ENCODE data around the gene LENG8.
"Not testable (repeated sequence)": the region's sequence is repeated elsewhere in the genome, so short reads cannot be mapped to it uniquely, and the experiment has no call there.

LENG8 gene

DNA sequence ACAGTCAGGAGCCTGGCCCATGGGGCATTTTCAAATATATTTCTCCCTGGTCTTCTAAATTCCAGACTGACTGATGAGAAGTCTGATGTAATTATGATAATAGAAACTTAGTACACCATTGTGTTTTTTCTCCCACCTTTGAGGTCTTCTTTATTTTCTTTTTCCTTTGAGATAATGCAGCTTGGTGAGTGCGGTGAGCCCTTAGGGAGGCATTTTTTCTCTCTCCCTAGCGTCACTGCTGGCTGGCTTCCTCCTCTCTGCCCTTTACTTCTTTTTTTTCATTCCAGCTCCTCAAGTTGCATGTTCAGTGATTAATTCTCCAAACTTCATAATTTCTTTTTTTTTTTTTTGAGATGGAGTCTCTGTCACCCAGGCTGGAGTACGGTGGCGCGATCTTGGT lies 36.9 kb downstream of the LENG8 start:
- no peak for FAIRE-seq

DNA sequence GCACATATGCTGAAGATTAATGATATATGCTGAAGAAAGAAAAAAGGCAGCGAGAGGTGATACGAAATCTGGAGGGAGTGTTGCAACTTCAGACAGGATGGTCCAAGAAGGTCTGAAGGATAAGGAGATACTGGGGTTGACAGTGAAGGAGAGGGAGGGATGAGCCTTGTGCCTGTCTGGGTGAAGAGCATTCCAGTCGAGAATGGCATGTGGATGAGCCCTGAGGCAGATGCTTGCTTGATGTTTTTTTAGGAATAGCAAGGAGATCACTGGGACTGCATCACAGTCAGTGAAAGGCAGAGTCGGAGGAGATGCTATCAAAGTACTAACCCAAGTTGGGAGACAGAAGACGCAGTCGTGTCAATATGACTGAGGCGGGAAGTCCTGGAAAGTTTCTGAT lies 40.3 kb downstream of the LENG8 start:
- no peak for FAIRE-seq

DNA sequence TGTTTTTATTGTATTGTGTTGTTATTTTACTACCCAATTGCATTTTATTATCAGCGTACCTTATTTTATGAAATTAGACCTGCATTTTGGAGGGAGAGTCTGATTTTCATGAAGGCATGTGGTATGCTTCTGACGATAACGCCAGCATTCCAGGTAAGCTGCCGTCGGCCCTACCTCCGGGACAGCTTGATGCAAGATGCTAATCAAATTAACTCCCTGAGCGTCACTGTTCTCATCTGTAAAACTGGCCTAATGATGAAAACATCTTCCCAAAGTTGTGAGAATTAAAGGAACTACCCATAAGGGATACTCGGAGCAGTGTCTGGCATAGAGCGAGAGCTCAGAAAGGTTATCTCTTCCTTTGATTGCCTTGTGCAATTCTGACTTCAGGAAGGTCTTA lies 40.8 kb downstream of the LENG8 start:
- no peak for FAIRE-seq

DNA sequence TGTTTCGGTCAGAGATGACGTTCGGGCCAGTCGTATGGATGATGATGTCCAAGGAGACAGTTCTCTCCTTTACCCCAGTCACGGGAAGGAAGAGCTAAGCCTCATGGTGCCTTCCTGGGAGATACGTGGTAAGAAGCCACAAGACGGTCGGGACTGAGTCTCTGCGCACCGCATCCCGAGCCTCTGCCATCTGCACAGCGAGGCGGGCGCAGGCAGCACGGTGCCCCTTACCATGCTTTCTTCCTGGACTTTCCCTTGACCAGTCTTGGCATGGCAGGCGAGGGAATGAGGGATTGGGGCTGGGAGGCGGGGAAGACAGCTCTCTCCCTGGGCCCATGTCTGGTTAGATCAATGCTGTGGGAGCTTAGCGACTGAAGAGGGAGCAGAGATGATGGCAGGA lies 43.6 kb downstream of the LENG8 start:
- FAIRE-seq, result no peak

DNA sequence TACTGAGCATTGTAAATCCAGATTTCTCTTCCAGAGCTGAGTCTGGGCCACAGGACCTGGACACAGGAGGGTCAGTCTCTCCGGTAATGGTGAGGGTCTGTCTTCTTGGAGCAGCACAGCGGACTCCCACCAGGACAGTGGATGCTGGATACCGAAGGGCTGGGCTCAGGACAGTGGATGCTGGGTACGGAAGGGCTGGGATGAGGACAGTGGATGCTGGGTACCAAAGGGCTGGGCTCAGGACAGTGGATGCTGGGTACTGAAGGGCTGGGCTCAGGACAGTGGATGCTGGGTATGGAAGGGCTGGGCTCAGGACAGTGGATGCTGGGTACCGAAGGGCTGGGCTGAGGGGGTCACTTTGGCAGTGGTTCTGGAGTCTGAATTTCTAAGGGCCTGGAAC lies 44.1 kb downstream of the LENG8 start:
- not testable (repeated sequence) for FAIRE-seq

DNA sequence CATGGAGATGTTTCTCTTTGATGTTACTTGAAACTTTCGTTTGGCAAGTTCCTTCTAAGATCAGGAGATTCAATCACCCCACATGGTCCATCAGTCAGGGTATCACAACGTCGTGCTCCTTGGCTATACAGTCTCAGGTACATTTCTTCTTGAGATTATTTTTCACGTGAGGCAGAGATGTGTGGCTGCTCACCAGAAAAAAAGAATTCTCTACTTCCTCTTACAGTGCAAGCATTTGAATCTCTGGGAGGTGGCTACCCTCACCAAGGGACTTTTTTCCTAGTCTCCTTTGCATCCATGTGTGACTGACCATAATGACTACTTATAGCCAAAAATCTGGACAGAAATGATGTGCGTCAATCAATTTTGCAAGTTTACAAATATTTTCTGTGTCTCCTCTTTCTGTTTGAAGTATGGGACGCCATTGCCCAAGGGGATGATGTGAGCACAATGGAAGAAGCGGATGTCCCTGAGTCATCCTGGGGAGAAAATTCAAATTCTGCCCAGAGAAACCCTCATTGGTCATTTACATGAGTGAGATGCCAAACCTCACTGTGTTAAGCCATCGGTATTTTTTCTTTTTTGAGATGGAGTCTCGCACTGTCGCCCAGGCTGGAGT lies 45.1 kb downstream of the LENG8 start:
- FAIRE-seq, result no peak

DNA sequence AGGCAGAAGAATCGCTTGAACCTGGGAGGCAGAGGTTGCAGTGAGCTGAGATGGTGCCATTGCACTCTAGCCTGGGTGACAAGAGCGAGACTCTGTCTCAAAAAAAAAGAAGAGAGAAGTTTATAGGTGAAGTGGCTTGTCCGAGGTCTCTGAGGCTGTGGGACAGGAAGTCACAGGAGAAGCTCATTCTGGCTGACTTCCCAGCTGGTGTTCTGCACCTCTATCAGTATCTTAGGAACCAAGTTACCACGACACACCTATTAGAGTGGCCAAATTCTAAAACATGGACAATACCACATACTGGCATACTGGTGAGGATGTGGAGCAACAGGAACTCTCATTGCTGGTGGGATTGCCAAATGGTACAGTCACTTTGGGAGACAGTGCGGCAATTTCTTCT lies 46.3 kb downstream of the LENG8 start:
- FAIRE-seq, result not testable (repeated sequence)

DNA sequence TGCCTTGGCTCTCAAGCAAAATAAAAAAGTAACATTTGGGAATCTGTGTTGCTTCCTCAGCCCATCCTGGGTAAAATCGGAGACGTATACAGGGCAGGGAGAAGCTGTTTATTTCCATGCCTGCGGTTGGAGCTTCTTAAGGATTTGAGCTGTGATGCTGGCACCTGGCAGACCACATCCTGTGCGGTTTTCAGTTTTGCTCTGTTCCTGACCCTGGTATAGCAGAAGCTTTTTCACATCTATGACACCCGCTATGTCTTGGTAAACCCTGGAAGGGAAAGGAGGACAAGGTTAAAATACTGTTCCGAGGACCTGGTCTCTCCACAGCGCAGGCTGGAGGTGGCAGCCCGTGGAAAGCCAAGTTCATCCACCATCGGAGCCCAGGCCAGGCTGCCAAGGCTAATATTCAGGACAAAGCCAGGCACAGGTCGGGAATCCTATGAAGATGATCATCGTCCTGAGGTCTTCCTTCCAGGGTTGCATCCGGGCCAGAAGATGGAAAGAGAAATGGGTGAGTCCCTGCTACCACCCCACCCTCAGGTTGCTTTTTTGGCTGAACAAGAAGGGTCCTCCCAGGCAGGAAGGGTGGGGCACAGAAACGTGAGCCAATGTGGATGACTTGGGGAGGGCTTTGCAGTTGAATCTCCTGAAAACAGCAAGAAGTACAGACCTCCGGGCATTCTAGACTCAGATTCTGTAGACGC lies 48.9 kb downstream of the LENG8 start:
- FAIRE-seq, result not testable (repeated sequence)

DNA sequence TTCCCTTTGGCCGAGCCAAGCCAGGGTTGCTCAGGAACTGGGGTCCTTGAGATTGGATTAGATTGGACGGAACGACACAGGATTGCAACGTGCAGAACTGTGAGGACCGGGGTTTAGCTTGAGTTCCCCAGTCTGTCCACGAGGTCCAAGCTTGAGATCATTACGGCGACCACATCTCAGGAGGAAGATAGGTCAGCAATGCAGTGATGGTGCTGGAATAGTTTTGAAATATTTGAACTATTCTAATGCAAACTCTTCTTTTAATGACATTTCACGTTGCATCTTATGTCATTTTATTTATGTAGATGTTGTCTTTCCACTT lies 49.4 kb downstream of the LENG8 start:
- FAIRE-seq, result not testable (repeated sequence)

DNA sequence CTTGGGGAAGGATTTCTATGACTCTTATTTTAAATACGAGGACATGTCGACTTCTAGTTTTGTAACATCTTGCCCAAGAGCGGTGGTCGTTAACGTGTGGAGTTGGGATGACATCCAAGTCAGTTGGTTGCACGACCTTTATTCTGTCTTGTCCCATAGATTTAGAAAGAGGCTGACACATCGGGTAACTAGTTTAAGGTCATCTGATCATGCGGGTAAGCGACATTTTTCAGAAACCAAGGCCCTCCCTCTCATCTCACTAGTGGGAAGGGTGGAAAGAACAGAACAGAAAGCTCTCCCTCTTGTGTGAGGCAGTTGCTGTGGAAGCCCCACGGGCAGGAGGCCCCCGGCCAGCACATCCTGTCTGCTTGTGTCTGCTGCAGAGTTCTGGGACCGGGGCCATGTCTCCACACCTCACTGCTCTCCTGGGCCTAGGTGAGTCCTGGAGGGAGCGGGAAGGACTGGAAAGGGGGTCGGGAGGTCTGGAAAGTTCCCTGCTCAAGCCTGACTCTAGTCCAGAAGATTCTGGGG lies 53.6 kb downstream of the LENG8 start, which contains the start of gene LAIR2:
LAIR2 (plus strand) TSS at position 314 of the 531 bp plus-strand sequence; CDS start at position 402, 88 bp downstream.
- FAIRE-seq, result no peak

DNA sequence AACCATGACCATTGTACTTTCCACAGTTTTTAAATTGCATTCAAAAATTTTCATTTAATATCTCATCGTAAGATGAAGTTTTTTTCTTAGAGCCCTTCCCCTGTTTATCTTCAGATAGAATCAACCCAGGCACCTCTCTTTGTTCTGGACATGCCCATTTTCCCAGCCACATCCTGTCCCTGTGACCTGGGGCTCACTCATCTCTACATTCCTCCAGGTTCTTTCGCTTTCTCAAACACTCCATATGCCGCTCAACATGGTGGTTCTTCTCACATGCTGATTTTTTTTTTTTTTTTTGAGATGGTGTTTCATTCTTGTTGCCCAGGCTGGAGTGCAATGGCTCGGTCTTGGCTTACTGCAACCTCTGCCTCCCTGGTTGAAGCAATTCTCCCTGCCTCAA lies 56.5 kb downstream of the LENG8 start:
- not testable (repeated sequence) for FAIRE-seq

DNA sequence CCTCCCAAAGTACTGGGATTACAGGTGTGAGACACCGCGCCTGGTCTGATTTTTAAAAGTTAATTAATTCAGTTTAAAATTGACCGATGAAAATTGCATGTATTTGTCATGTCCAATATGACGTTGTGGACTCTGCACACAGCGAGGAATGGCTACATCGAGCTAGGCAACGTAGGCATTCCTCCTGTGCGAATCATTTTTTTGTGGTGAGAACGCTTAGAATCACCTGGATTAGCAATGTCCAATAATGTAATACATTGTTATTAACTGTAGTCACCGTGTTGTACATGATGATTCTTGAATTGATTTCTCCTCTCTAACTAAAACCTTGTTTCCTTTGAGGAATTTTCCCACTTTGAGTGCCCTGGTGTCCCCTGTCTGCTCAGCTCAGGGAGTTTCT lies 57.1 kb downstream of the LENG8 start:
- no peak for FAIRE-seq

DNA sequence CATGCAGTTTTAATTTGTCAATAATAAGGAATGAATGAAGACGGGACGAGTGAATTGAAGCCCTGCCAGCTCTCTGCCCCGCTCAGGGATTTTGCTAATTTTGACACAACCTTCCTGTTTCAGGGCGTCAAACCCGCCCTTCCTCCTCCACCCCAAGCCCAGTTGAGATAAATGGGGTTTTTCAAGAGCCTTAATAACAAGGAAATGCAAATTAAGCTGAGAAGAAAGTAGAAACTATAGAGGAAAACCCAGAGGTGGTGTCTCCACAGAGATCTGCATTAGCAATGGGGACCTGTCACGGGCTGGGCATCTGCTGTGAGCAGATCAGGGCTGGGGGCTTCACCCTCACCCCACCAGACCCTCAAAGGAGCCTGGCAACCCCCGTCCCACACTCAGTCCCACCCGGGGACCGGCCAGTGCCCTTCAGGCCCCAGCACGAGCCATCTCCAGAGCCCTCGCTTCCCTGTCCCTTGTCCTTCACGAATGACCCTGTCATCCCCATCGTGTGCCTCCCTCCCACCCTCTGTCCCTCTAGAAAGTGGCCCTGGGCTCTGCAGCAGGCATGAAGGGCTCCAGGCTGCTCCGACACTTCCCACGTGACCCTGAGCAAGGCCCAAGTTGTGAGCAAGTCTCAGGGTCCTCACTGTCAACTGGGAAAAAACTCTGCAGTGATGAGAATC lies 58.2 kb downstream of the LENG8 start:
- not testable (repeated sequence) for FAIRE-seq

DNA sequence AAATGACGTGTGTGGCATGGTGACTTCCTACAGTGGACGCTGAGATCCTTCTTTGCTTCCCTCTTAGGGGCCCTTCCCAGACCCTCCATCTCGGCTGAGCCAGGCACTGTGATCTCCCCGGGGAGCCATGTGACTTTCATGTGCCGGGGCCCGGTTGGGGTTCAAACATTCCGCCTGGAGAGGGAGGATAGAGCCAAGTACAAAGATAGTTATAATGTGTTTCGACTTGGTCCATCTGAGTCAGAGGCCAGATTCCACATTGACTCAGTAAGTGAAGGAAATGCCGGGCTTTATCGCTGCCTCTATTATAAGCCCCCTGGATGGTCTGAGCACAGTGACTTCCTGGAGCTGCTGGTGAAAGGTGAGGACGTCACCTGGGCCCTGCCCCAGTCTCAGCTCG lies 58.8 kb downstream of the LENG8 start:
- no peak for FAIRE-seq

DNA sequence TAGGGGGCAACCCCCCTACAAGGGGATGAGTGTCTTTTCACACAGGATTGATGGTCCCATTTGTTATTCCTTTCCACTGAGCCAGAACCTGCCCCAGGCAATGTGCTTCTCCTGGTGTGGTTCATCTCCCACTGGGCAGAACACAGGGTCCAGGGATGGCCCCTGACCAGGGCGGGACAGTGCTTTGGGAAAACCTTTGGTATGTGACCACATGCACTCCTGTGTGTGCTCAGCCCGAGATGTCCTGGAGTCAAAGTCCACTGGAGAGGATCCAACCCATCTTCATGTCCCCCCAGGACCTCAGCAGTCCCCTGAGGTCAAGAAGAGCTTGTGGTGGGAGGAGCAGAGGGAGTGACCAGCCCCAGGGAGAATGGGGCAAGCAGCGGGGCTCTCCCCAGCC lies 59.5 kb downstream of the LENG8 start:
- not testable (repeated sequence) for FAIRE-seq

DNA sequence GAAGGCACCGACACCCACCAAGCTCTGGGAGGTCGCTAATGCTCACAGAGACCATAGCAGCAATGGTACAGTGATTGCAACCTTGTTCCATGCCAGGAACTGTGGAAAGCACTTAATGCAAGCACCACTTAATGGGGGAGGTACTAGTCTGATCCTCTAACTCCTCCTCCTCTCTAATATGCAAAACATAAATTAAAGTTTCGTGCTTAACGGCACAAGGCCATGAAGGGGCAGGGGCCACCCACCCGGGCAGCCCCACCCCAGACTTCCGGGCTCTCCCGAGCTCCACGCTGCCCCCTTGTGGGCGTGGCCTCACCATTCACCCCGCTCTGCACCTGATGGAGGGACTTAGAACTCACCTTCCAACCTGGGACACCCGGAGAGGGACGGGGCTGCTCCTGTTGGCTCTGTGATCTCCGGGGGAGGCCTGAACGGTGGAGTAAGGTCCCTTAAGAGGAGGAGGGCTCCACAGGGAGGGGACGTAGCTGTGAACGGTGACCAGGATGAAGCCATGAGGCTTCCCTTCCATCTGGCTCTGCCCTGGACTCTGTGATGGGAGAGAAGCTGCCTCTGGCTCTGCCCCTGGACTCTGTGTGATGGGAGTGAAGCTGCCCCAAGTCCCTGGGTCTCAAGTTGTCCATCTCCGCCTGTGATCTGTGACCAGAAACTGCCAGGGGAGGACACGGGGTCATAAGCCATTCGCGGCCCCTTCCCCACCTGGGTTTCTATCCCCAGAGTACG lies 60.4 kb downstream of the LENG8 start:
- not testable (repeated sequence) for FAIRE-seq

Data from colon (tissue), 2 donors.